Glomerular visceral epithelial cell (primary cell): Measurements from ENCODE around the gene POPDC2.
"Not testable (repeated sequence)": the region's sequence is repeated elsewhere in the genome, so short reads cannot be mapped to it uniquely, and the experiment has no call there.

Experiments
- DNase-seq: peaks from one replicate; pipeline ENCODE4 v3.0.0-alpha.2; 2016; ENCODE audit errors: extremely low spot score

The POPDC2 gene

GRCh38 chr3:119613201-119613600 lies 47.2 kb downstream of the POPDC2 start:
- no peak for DNase-seq

- DNase-seq, result no peak
These were observed 48.7 kb downstream of the POPDC2 start for GRCh38 chr3:119611664-119612063.

DNA sequence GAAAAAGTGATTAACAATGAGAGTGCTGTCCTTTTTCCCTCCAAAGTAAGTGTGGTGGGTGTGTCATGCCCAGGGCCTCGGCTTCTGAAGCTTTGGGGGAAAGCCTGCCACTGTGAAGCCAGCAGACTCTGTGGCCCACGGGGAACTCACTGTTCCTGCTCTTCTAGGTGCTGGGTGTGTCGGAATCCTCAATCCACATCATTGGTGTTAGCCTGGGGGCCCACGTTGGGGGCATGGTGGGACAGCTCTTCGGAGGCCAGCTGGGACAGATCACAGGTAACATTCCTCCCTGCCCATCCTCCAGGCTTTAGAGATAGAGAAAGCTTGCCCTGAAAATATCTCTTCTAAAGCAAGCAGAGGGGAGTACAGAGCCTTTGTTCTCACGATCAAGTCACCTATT lies 51.1 kb downstream of the POPDC2 start:
- DNase-seq, result no peak

DNA sequence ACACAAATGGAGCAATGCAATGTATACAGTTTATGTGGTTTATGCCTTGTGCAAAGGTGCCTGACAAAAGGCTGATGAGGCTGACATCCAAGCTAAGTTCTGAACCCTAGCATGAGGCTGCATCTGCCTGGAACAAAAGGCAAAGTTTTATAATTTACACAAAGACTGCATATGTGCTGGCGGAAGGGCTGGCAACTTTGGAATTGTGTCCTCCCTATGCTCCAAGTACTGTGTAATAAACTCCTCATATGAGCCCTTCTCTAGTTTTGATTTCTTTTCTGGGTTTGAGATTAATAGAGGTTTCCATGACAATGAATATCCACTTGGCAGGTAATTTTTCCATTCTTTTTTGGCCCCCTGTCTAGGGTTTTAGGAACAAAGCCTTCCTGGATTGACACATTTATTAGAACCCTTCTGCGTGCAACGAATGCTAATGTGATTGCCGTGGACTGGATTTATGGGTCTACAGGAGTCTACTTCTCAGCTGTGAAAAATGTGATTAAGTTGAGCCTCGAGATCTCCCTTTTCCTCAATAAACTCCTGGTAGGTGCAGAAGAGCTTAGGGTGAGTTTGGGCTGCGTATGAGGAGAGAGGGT lies 51.9 kb downstream of the POPDC2 start:
- no peak for DNase-seq

DNA sequence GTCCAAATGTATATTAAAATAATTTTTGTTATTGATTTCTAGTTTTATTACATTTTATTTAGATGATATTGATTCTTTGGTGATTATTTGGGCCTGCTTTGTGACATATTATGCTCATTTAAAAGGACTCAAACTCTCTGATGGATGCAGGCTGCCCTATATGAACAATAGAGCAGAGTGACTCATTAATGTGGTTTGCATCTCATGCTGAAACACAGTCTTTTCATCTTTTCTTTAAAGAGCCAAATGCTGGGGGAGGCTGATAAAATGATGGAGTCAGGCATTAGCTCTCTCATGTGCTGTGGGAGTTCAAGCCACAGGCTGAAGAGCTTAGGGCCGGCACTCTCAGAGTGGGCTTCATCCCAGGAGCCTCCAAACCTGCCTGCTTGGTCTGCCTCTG lies 55.5 kb downstream of the POPDC2 start:
- DNase-seq, result no peak

DNA sequence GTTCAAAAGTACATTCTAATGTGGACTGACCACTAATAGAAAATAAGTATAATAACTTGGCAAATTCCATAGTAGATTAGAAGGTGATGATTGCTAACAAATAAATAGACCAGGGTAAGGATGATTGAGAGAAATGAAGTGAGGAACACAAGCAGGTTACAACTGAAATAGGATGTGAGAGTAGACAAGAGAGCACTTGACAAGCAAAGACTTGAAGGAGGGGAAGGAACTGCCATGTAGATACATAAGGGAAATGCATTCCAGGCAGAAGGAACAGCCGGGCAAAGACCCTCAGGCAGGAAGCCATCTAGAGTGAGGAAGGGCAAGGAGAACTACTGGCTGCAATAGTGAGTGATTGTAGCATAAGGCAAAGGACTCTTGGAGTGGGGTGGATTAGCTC lies 57.7 kb downstream of the POPDC2 start:
- no peak for DNase-seq

- DNase-seq, result no peak
These were observed 59.2 kb downstream of the POPDC2 start for GRCh38 chr3:119601154-119601553.

DNA sequence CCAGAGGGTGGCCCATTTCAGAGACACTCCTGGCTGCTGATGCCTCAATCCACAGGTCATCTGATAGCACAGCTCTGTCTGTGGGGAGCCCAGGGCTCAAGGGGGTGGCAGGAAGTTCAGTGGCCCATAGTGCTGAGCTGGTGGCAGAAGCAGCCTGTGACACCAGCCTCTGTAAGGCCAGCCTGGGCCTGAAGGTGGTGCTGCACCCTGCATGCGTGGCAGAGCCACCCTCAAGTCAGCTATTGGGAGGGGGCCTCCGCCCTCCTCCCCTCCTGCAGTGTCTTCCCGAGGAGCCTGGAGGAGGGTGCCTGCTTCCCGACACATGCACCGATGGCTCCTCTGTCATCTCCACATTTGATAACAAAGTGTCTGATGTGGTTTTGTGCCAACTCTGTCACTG lies 59.7 kb downstream of the POPDC2 start:
- no peak for DNase-seq

DNA sequence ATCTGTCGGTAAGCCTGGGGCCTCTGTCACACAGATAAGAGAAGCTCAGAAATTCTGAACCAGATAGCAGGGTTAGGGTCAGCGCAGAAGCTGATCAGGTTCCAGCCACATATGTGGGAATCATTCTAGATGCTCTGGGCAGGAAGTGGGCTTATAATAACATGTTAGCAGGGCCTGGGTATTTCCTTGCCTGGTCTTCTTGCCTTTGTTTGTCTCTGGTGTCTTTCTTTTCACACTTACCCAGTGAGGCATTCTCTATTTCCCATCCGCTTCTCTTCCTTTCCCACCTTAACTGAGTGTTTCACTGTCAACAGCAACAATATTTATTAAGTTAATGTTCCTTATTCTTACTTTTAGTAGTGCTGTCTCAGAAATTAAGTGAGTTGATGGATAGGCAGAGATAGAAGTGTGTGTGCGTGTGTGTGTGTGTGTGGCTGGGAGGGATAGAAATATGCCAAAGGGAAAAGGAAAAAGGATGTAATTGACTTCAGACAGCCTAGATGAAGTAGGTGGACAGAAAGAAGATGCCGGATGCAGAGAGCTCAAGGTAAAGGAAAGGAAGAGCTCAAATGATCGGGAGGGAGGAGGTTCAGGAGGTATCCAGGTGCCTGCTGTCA lies 60.7 kb downstream of the POPDC2 start:
- DNase-seq, result no peak

GRCh38 chr3:119598410-119599098 lies 61.8 kb downstream of the POPDC2 start:
- no peak for DNase-seq

GRCh38 chr3:119597548-119598288 lies 62.7 kb downstream of the POPDC2 start, which contains the start of gene PLA1A:
PLA1A (plus strand) TSS chr3:119597885; CDS start chr3:119597914, 29 bp downstream.
- peak; percentile 44 for DNase-seq

DNA sequence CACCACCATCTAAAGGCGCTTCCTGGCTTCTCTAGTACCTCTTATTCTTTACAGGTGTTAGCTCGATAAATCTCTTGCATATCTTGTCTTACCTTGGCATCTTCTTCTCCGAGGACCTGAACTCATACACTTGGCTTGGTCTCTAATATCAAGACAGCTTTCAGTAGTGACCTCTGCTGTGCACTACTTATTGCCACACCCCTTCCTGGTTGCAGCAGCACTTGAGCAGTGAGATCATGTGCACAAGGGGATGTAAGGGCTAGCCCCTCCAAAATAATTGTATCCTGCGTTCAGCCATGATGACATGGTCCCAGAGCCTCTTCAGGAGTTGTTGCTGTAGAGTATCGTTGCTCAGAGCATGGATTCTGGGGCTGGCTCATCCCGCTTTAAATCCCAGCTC lies 64.0 kb downstream of the POPDC2 start:
- DNase-seq, result no peak

- DNase-seq, result peak; percentile 53
These were observed 64.6 kb downstream of the POPDC2 start for GRCh38 chr3:119595639-119596334.

GRCh38 chr3:119594929-119595328 lies 65.5 kb downstream of the POPDC2 start:
- not testable (repeated sequence) for DNase-seq

DNA sequence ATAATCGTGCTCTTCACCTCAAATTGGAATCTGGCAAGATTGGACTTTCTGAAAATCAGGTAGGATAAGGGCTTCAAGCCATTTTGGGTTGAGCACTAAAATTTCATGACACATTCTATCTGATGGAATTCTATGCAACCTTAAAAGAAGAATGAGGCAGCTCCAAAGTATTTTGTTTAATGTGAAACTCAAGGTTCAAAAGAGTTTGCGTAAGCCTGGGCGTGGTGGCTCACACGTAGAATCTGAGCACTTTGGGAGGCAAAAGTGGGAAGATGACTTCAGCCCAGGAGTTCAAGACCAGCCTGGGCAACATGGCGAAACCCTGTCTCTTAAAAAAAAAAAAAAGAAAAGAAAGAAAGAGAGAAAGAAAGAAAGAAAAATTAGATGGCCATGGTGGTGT lies 66.3 kb downstream of the POPDC2 start:
- no peak for DNase-seq

DNA sequence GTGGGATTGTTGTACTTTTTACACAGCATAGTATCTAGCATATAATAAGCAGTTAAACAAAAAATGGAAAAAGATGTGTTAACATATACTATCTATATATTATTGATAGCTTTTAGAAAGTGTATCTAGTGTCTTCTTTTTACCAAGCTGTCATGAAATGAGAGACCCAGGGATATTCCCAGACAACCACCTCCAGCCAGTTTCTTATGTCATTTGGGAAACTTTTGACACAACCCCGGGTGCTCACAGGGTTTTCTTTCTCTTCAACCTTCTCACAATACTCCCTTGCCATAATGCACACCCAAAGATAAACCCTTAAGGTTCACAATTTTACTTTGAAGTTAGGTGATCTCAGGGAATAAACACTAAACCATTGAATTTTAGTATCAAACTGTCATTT lies 67.5 kb downstream of the POPDC2 start:
- no peak for DNase-seq
